Stimulated activated CD8-positive, alpha-beta memory T cell treated with anti-CD3 and anti-CD28 coated beads, Interleukin-12 subunit alpha, Interleukin-12 subunit beta, amount 100 ng/mL, for 4 hours (primary cell): Measurements from ENCODE around the gene AXIN1.
"Not testable (repeated sequence)": the region's sequence is repeated elsewhere in the genome, so short reads cannot be mapped to it uniquely, and the experiment has no call there.

Source experiments
- DNase-seq: peaks from one replicate; pipeline ENCODE4 v3.0.0-alpha.2; 2020; ENCODE audit warnings: low read depth

The AXIN1 gene

GRCh38 chr16:265002-265529, 87.5 kb downstream of the AXIN1 start:
- DNase-seq = no peak

GRCh38 chr16:264440-264951, 88.0 kb downstream of the AXIN1 start:
- DNase-seq = no peak

- DNase-seq = no peak
Observed at GRCh38 chr16:263944-264343, 88.6 kb downstream of the AXIN1 start.

GRCh38 chr16:263182-263774, 89.2 kb downstream of the AXIN1 start:
- DNase-seq = no peak

GRCh38 chr16:262121-262745, 90.3 kb downstream of the AXIN1 start:
- no peak for DNase-seq

GRCh38 chr16:261031-261691, 91.4 kb downstream of the AXIN1 start:
- DNase-seq = no peak

- no peak for DNase-seq
Observed at GRCh38 chr16:260326-260725, 92.2 kb downstream of the AXIN1 start.

GRCh38 chr16:259814-260253, 92.7 kb downstream of the AXIN1 start:
- DNase-seq = no peak

- no peak for DNase-seq
Observed at GRCh38 chr16:259226-259625, 93.3 kb downstream of the AXIN1 start.

- DNase-seq = not testable (repeated sequence)
Observed at GRCh38 chr16:258091-258490, 94.4 kb downstream of the AXIN1 start.

- no peak for DNase-seq
Observed at GRCh38 chr16:255183-255582, 97.3 kb downstream of the AXIN1 start.

GRCh38 chr16:254461-254860, 98.1 kb downstream of the AXIN1 start:
- DNase-seq = no peak

GRCh38 chr16:253833-254232, 98.7 kb downstream of the AXIN1 start:
- no peak for DNase-seq

GRCh38 chr16:252366-253337, 99.9 kb downstream of the AXIN1 start:
- DNase-seq = no peak

GRCh38 chr16:249431-249830, 103.1 kb downstream of the AXIN1 start:
- no peak for DNase-seq

- DNase-seq = no peak
Observed at GRCh38 chr16:247027-247426, 105.5 kb downstream of the AXIN1 start.

- no peak for DNase-seq
Observed at GRCh38 chr16:245105-245504, 107.4 kb downstream of the AXIN1 start.

- no peak for DNase-seq
Observed at GRCh38 chr16:243348-243747, 109.2 kb downstream of the AXIN1 start.

- no peak for DNase-seq
Observed at GRCh38 chr16:242281-242680, 110.2 kb downstream of the AXIN1 start.

GRCh38 chr16:240559-240958, 112.0 kb downstream of the AXIN1 start:
- DNase-seq = no peak

GRCh38 chr16:239948-240277, 112.6 kb downstream of the AXIN1 start:
- no peak for DNase-seq
